HG03045 (cell line): ENCODE results near the gene ANKRD36B.
"Not testable (repeated sequence)": the region's sequence is repeated elsewhere in the genome, so short reads cannot be mapped to it uniquely, and the experiment has no call there.

Experiments
- ATAC-seq: cut with Tn5 transposase; IDR thresholded peaks from one replicate; pipeline ENCODE4 v1.9.1; 2021; ENCODE audit warnings: mild to moderate bottlenecking, moderate library complexity; ENCODE audit not compliant: unreplicated experiment

Gene ANKRD36B

DNA sequence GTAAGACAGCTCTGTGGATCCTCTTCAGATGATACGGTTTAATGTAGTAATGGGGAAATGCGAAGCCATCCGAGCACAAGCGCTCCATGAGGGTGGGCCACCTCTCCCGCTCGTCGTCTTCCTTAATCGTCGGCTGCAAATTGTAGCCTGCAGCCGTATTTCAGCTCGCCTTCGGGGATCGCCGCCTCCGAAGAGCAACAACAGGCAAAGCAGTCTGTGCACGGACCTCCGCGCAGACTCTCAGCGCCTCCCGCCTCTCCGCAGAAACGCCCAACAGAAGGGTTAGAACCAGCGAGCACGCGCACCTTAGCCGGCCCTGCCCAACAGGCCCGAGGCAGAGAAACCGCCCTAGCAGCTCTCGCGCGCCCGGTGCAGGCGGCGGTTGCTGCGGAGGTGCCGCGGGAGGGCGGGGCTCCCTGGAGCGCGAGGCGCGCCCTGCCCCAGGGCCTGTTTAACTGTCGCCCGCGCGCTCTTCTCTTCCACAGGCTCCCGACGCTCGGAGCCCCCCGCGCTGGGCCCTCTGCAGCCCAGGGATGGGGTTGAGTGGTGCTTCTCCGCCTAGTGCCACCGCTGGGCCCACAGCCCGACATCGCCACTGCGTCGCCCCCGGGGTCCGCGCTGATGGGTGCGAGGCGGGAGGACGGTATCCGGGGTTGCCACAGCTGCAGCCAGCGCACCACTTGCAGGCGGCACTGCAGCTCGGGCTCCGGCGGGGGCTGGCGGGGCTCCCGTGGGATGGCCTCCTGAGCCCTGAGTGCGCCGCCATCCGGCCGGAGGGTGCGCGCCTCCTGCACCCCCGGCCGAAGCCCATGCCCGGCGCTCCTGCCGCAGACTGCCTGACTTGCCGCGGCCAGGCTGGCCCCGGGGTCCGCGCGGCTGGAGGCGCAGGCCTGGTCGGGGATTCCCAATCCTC lies at the start of gene ANKRD36B:
Gene ANKRD36B (minus strand): TSS at position 280 of the 913 bp plus-strand sequence. CDS start 192 bp downstream, at position 88.
- peak; percentile 77 for ATAC-seq

DNA sequence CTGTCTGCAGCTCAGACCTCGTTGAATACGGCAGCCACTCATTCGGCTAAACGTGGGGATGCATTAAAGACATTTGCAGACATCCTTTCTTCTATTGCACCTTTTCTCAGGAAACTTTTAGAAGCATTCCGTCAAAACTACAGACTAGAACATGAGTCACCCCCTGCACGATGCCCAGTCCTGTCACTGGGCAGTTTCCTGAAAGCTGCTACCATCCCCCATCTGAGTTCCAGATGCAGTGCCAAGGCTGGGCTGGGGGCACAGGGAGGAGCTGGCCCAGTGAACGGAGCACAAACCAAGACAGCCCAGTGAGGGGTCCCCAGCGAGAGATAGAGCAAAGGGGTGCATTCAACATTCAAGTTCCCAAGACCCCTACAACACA lies 36.4 kb upstream of the ANKRD36B start:
- ATAC-seq: not testable (repeated sequence)

DNA sequence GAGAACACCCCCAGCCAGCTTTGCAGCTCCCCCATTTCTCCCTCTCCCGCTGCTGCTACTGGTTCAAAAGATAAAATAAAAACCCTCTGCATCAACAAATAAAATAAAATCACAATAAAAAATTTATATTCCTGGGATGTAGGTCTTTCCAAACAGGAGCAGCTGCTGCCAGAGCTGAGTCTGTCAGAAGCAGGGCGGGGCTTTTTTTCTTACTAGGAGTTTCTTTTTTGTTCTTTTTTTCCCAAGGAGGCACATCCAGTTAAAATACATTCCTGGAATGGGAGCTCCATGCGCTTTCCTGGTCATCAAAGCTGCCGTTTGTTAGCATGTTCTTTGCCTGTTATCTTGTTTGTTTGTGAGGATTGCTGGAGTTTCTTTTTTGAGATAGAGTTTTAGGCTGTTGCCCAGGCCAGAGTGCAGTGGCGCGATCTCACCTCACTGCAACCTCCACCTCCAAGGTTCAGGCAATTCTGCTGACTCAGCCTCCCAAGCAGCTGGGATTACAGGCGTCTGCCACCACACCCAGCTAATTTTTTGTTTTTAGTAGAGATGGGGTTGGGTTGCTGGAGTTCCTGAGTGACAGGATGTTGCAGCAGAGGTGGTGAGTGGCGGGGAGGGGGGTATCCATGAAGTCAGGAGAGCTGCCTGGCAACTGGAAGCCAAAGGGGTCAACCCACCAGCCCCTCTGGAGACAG lies 35.8 kb upstream of the ANKRD36B start:
- not testable (repeated sequence) for ATAC-seq

DNA sequence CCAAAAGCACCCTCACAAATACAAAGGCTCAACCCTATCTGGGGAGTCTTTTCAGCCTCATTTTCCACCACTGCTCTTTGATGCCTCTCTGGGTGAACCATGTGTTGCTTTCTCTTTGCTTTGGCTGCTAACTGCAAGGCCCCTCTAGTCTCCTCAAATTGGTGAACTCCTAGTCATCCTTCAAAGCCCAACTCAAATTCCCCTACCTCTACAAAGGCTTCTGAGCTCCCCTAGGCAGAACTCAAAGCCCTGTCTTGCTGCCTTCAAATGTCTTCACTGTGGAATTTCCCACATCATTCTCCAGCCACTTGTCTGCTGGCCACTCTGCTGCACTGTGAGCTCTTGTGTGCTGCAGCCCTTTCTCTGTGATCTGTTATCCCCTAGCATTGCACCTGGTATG lies 33.3 kb upstream of the ANKRD36B start:
- not testable (repeated sequence) for ATAC-seq

DNA sequence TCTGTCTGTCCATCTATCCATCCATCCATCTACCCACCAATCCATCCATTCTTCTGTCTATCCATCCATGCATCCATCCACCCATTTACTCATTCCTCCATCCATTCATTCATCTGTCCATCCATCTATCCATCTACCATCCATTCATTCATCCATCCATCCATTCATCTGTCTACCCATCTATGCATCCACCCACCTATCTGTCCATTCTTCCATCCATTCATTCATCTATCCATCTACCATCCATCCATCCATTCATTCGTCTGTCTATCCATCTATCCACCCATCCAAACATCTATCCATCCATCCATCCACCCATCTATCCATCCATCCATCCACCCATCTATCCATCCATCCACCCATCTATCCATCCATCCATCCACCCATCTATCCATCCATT lies 30.8 kb upstream of the ANKRD36B start:
- not testable (repeated sequence) for ATAC-seq

DNA sequence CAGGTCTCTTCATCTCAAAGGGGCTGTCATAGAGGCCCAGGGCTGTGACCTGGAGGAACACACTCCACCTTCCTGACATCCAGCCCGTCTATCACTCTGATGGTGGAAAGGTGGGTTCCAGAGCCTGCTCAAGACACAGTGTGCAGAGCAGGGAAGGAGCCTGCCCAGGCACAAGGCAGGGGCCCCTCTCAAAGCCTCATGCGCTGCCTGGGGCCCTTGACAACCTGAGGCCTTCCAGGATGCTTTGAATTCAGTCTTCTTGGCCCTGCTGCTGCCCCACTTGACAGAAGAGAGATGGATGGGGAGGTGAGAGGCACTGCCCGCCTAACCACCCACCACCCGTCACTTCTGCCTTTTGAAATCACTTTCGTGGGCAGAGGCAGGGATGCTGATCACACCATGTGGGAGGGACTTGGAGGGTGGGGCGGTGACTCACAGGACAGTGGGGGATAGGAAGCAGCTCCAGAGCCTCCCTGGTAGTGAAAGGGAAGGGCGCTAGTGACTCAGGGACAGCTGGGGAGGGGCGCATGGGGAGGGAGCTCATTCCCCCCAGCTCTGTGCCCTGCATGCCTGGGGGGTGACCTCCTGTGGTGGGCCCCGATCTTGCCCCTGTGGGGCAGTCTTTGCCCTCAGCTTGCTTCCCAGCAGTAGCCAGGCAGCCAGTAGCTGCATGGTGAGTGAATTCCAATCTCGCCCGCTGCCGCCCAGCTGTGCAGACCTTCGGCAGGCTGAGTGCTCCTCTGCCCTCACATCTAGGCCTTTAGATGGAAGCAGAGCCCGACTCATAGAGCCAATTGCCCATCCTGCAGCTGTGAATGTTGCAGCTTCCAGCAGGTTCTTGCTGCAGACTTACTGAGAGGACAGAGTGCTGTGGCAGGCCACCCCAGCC lies 29.5 kb upstream of the ANKRD36B start:
- not testable (repeated sequence) for ATAC-seq

DNA sequence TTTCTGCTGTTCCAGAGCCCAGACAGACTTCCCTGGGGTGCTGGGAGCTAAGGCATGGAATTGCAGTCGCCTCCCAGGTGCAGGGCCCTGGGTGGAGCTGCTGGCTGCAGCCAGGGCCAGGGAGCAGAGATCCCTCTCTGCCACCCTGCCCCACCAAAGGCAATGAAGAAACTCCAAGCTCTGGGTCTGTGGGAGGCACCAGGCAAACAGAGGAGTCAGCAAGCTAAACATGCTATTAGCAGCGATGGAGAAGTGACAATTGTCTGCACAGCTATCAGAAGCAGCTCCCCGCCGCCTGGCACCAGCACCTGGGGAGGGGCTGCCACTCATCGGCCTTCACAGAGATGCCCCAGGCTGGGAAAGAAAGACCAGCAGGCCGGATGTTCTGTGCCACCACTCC lies 28.2 kb upstream of the ANKRD36B start:
- ATAC-seq: no peak

DNA sequence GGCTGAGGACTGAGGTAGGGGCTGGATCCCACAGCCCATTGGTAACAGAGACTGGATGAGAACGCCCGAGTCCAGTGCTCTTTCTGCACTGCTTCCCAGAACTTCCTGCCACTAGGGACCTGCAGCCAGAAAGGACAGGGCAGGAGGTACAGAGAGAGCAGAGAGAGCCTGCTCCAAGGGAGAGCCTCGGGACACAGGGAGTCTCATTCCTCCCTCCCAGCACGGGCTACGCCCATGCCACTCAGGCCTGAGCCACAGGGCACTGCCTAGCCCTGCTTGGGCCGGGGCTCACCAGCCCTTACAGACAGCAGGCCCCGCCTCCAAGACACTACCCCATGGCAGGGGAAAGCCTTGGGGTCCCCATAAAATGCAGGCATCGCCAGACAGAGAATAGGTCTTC lies 26.1 kb upstream of the ANKRD36B start:
- ATAC-seq: not testable (repeated sequence)

DNA sequence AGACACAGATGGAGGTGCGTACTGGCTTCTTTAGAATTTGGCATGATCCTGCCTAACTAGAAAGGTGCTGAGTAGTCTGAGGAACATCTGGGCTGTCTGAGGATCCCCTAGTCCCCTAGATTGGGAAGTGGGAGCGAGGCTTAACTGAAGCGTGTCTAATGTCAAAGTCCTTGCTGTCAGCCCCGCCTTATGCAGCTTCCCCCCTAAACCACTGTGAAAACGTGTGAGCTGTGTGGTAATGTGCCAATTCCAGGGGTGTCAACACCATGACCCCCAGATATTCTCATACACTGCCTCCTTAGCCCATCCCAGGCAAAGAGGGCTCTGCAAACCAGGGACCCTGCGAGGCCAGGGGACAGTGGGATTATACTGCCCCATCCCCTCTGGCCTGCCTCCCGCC lies 22.2 kb upstream of the ANKRD36B start:
- ATAC-seq: not testable (repeated sequence)

DNA sequence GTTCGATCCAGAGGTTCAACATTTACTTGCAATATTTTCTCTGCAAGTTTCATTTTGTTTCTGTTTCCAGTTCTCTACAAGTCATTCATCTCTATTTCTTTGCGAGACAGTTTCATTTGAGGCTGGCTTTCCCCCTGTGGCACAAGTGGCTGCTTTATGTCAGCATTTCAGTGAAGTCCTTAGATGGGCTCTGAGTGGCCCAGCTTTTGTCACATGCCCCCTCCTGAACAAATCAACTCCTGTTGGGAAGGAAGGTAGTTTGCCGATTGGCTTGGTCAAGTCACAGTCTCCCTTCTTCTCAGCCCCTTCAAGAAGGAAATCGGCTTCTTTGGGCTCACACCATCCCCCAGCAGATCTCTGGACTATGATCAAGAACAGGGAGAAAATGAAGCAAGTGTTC lies 19.1 kb upstream of the ANKRD36B start:
- ATAC-seq: not testable (repeated sequence)

DNA sequence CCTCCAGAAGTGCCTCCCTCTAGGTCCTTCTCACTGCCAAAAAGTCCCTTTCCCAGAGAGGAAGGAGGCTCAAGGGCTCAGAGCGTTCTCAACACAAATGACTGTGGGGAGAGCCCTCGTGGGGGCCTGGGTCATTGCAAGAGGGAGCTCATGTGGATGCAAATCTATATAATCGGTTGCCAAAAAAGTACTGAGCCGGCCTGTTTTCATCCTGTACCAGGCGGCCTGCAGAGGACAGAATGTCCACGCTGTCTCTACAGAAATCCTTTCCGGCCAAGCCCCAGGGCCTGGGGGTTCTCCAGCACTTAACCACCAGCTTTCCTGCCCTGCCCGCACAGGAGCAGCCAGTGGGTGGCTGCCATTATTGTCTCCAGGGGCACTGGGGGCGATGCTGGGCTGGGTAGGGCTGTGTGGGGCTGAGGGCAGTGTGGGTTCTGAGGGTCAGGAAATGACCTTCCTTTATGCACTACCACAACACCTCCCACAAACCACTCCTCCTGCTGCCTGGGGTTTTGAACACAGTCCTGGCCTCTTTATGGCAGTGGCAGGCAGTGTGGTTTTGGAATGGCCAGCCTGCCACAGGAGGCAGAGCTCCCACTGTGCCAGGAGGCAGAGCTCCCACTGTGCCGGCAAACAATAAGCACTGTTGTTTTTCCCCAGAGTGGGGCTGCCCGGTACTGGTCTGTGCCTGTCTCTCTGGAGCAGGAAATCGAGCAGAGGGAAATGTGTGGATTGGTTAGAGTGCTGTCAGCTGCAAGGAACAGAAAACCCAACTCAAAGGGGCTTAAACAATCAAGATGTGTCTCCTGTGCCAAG lies 16.1 kb upstream of the ANKRD36B start:
- ATAC-seq: not testable (repeated sequence)

DNA sequence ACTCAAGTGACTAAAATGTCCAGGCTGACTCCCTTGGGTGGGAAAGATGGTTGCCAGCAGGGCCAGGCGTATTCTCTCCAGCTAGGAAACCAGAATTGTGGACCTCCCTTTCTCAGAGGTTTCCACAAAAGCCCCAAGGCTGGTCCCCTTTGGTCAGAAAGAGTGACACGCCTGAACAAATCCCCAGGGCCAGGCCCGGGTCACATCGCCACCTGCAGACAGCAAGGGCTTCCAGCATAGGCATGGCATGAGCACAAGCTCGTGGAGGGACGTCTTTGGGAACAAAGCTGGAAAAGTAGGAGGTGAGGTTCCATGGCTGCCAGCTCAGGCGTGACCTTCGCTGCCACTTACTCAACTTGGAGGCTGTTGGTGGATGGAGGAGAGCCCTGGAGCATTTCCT lies 15.4 kb upstream of the ANKRD36B start:
- ATAC-seq: not testable (repeated sequence)

DNA sequence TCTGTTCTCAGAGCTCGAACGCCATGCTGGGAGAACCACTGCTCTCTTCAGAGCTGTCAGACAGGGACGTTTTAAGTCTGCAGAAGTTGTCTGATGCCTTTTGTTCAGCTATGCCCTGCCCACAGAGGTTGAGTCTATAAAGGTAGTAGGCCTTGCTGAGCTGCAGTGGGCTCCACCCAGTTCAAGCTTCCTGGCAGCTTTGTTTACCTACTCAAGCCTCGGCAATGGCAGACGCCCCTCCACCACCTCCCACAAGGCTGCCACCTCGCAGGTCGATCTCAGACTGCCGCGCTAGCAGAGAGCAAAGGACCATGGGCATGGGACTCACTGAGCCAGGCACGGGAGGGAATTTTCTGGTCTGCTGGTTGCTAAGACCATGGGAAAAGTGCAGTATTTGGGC lies 11.9 kb upstream of the ANKRD36B start:
- ATAC-seq: not testable (repeated sequence)

DNA sequence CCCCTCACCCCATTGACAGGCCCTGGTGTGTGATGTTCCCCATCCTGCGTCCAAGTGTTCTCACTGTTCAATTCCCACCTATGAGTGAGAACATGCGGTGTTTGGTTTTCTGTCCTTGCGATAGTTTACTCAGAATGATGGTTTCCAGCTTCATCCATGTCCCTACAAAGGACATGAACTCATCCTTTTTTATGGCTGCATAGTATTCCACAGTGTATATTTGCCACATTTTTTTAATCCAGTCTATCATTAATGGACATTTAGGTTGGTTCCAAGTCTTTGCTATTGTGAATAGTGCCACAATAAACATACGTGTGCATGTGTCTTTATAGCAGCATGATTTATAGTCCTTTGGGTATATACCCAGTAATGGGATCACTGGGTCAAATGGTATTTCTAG lies 6.5 kb upstream of the ANKRD36B start:
- ATAC-seq: not testable (repeated sequence)

DNA sequence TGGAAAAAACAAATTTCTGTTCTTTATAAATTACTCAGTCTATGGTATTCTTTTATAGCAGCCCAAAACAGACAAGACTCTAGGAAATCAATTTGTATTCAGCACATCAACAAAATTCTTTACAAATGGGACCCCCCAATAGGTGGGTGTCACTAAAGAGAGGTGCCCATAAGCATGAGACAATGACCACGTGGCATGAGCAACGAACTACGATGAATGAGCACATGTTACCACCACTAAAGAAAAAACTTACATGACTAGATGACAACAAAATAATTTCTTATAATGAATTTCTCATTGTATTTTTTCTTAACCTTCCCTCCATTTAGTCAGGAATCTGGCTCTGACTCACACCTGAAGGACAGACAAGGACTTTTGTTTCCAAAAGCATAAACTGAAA lies 3.8 kb upstream of the ANKRD36B start:
- not testable (repeated sequence) for ATAC-seq

DNA sequence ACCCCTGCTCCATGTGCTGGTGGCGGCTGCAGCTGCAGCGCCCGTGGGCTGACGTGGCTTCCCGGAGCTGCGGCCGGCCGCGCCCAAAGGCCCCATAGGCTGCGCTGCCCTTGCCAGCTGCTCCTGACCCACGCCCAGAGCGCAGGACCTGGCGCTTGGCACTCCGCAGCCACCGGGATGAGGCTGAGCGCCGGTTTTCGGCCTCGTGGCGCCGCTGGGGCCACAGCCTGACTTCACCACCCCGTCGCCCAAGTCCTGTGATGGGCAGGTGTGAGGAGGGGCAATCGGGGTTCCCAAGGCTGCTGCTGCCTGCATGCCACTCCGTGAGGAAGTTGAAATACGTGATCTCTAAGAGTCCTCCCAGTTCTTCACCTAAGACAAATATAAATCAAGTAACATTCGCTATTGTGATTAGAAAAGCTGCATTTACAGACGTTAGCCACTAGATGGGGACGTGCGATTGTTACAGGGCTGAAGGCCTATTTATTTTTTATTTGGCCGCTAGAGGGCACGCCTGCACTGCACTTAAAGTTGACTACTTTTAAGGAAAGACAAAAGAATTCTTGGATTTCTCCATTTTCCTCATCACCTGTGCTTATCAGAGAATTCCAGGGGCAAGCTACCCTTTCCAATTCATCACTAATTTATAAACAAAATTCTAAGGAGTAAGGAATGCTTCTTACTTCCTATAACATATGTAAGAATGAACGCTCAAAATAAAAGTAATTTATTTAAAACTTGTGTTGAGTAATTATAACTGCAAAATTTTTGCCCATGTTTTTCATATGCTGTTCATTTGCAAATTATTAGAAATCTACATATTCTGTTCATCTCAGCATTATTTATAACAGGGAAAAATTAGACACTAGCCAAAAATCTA lies 1.1 kb upstream of the ANKRD36B start:
- ATAC-seq: peak; percentile 44

DNA sequence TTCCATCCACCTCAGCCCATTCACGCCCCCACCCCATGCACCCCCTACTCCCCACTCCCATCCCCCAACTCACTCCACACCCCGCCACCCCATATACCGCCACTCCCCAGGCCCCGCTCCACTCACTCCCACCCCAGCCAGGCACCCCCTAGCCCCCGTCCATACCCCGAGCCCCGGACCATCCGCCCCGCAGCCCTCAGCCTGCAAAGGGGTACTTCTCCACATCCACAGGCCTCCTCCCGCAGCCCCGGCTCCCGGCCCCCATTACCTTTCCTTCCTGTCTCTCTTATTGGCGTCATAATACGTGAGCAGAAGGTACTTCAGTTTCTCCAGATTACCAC lies 450 bp downstream of the ANKRD36B start:
- peak; percentile 25 for ATAC-seq

DNA sequence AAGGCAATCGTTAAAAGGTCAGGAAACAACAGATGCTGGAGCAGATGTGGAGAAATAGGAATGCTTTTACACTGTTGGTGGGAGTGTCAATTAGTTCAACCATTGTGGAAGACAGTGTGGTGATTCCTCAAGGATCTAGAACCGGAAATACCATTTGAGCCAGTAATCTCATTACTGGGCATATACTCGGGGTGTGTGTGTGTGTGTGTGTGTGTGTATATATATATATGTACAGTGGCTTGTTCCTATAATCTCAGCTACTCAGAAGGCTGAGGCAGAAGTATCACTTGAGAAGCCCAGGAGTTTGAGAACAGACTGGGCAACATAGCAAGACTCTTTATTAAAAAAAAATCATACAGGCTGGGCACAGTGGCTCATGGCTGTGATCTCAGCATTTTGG lies 24.0 kb downstream of the ANKRD36B start:
- not testable (repeated sequence) for ATAC-seq

DNA sequence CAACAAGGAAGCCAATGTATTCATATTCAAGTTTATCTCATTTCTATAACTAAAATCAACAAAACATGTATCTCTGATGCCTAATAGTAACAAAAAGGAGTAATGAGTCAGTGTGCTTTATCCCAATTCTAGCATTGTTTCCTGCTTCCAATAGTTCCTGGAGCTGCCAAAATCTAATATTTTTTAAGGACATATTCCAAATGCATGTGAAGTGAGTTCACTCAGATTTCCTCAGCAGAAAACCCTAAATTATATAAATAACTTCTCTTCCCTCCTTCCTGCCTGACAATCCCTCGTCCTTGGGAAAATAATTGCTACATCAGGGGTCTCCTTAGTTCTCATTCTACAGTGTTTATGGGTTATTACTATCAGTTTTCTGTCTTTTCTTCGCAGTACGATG lies 37.3 kb downstream of the ANKRD36B start:
- not testable (repeated sequence) for ATAC-seq
